Measurements from ENCODE around the gene ARAP3.
"Not testable (repeated sequence)": the region's sequence is repeated elsewhere in the genome, so short reads cannot be mapped to it uniquely, and the experiment has no call there.

Gene ARAP3

GRCh38 chr5:141628175-141628788, 53.7 kb downstream of the ARAP3 start:
- Histone ChIP-seq H3K9me3 (ENCODE audit: low read length) (no peaks in the 10 kb centered on the region), H3K4me3 (ENCODE audit: low read length) (no peak overlapping the region), H3K27me3 (ENCODE audit: insufficient read depth, low read length) (no peaks in the 10 kb centered on the region), H3K4me1 (ENCODE audit: insufficient read depth, low read length) (no peaks in the 10 kb centered on the region), H3K36me3 (ENCODE audit: insufficient read depth, low read length) (peaks cover 75% of the 10 kb centered on the region), H2AFZ (ENCODE audit: low read depth, low read length) (no peak overlapping the region)

- H3K36me3 ChIP-seq (ENCODE audit: insufficient read depth, low read length): peaks cover 66% of the 10 kb centered on the region
- no peaks in the 10 kb centered on the region for H3K4me1 ChIP-seq (ENCODE audit: insufficient read depth, low read length)
- H3K9me3 ChIP-seq (ENCODE audit: low read length): no peaks in the 10 kb centered on the region
- no peaks in the 10 kb centered on the region for H3K27me3 ChIP-seq (ENCODE audit: insufficient read depth, low read length)
- H3K4me3 ChIP-seq (ENCODE audit: low read length): no peak overlapping the region
- H2AFZ ChIP-seq (ENCODE audit: low read depth, low read length): no peak overlapping the region
These were observed 58.4 kb downstream of the ARAP3 start for GRCh38 chr5:141623611-141624010.

- Histone ChIP-seq H3K36me3 (ENCODE audit: insufficient read depth, low read length) (peaks cover 64% of the 10 kb centered on the region), H3K27me3 (ENCODE audit: insufficient read depth, low read length) (no peaks in the 10 kb centered on the region), H3K4me3 (ENCODE audit: low read length) (no peak overlapping the region), H3K4me1 (ENCODE audit: insufficient read depth, low read length) (no peaks in the 10 kb centered on the region), H2AFZ (ENCODE audit: low read depth, low read length) (no peak overlapping the region), H3K9me3 (ENCODE audit: low read length) (no peaks in the 10 kb centered on the region)
These were observed 58.8 kb downstream of the ARAP3 start for GRCh38 chr5:141623186-141623585.

DNA sequence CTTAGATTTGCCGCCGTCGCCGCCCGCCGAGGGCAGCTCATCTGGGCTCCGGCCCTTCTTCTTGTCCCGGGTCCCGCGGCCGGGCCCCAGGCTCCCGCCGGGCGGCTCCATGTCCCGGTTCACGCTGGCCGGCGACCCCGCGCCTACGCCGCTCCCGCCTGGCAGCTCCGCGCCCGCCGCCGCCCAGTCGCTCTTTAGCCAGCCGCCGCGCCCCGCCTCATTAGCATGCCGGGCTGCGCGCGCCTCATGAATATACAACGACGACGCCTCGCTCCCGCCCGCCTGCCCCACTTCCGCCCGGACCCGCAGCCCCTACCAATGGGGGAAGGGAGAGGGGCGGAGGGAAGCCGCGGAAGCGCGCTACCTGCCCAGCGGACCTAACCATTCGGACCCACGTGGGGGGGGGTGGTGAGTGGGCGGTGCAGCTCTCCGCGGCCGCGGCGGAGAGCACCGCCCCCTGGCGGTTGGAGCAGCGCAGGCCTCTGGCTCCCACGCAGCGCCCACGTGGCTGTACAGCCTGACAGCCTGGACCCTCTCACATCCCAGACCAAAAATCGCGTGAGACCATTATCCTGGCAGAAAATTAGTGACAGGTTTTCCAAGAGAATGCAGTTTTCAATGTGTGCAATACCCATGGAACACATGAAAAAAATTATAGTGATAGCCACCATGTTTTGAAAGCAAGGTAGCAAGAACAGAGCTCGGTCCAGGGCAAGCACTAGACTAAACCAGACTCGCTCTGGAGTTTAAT, 63.1 kb downstream of the ARAP3 start, which contains the start of gene DIAPH1:
DIAPH1 (minus strand) TSS at position 197 of the 751 bp plus-strand sequence; CDS start at position 111, 86 bp downstream.
- Histone ChIP-seq H3K9me3 (ENCODE audit: low read length) (peaks cover 7% of the 10 kb centered on the region), H2AFZ (ENCODE audit: low read depth, low read length) (peak within 1 kb of the TSS; percentile 87), H3K4me3 (ENCODE audit: low read length) (peak within 1 kb of the TSS; percentile 91), H3K27me3 (ENCODE audit: insufficient read depth, low read length) (no peaks in the 10 kb centered on the region), H3K4me1 (ENCODE audit: insufficient read depth, low read length) (peaks cover 12% of the 10 kb centered on the region), H3K36me3 (ENCODE audit: insufficient read depth, low read length) (peaks cover 30% of the 10 kb centered on the region)

- Histone ChIP-seq H3K9me3 (ENCODE audit: low read length) (peaks cover 7% of the 10 kb centered on the region), H2AFZ (ENCODE audit: low read depth, low read length) (peak overlapping the region; percentile 87), H3K27me3 (ENCODE audit: insufficient read depth, low read length) (no peaks in the 10 kb centered on the region), H3K4me3 (ENCODE audit: low read length) (peak overlapping the region; percentile 91), H3K4me1 (ENCODE audit: insufficient read depth, low read length) (peaks cover 17% of the 10 kb centered on the region), H3K36me3 (ENCODE audit: insufficient read depth, low read length) (peaks cover 24% of the 10 kb centered on the region)
These were observed 63.8 kb downstream of the ARAP3 start for GRCh38 chr5:141618030-141618803.

GRCh38 chr5:141617682-141618029, 64.4 kb downstream of the ARAP3 start:
- Histone ChIP-seq H2AFZ (ENCODE audit: low read depth, low read length) (peak overlapping the region; percentile 87), H3K4me1 (ENCODE audit: insufficient read depth, low read length) (peaks cover 17% of the 10 kb centered on the region), H3K36me3 (ENCODE audit: insufficient read depth, low read length) (peaks cover 21% of the 10 kb centered on the region), H3K4me3 (ENCODE audit: low read length) (peak overlapping the region; percentile 91), H3K9me3 (ENCODE audit: low read length) (peaks cover 7% of the 10 kb centered on the region), H3K27me3 (ENCODE audit: insufficient read depth, low read length) (no peaks in the 10 kb centered on the region)

DNA sequence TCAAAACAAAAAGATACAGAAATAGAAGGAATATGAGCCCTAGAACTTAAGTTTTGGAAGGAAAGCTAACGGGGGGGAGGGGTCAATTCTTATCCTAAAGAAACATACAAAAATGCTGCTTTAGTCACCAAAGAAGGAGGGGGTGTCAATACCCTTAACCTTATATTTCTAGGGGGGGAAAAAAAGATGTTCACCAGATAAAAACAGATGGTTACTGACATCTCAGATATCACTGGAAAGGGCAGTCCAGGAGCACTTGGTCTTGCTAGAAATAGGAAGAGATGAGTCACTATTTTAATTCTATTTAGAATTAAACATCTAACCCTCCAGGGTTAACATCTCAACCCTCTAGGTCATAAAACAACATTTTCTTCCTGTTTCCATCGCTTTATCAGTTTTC, 64.9 kb downstream of the ARAP3 start:
- Histone ChIP-seq H3K4me1 (ENCODE audit: insufficient read depth, low read length) (peaks cover 17% of the 10 kb centered on the region), H3K27me3 (ENCODE audit: insufficient read depth, low read length) (no peaks in the 10 kb centered on the region), H2AFZ (ENCODE audit: low read depth, low read length) (no peak overlapping the region), H3K36me3 (ENCODE audit: insufficient read depth, low read length) (peaks cover 19% of the 10 kb centered on the region), H3K4me3 (ENCODE audit: low read length) (peak overlapping the region; percentile 91), H3K9me3 (ENCODE audit: low read length) (peaks cover 7% of the 10 kb centered on the region)

GRCh38 chr5:141615991-141616720, 65.9 kb downstream of the ARAP3 start:
- Histone ChIP-seq H3K4me3 (ENCODE audit: low read length) (no peak overlapping the region), H3K4me1 (ENCODE audit: insufficient read depth, low read length) (peaks cover 17% of the 10 kb centered on the region), H3K36me3 (ENCODE audit: insufficient read depth, low read length) (peaks cover 12% of the 10 kb centered on the region), H3K27me3 (ENCODE audit: insufficient read depth, low read length) (no peaks in the 10 kb centered on the region), H3K9me3 (ENCODE audit: low read length) (peaks cover 7% of the 10 kb centered on the region), H2AFZ (ENCODE audit: low read depth, low read length) (no peak overlapping the region)

DNA sequence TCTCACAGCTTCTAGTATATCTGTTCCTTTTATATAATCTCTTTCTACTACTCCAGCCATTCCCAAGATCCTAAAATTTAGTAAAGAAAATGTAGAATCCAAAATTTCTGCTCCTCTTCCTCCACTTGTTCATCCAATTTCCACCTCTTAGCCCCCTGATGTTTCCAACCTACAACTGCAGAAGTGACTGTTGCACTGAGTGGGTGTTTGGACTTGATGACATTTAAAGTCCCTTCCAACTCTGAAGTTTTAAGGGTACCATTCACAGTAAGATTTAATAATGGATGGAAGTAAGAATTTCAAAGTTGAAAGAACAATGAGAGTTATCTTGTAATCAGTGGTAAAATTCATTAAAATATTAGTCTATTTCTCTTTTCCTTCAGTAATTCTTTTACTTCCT, 68.7 kb downstream of the ARAP3 start:
- peaks cover 7% of the 10 kb centered on the region for H3K9me3 ChIP-seq (ENCODE audit: low read length)
- H3K27me3 ChIP-seq (ENCODE audit: insufficient read depth, low read length): no peaks in the 10 kb centered on the region
- H3K4me1 ChIP-seq (ENCODE audit: insufficient read depth, low read length): peaks cover 17% of the 10 kb centered on the region
- H2AFZ ChIP-seq (ENCODE audit: low read depth, low read length): no peak overlapping the region
- no peak overlapping the region for H3K4me3 ChIP-seq (ENCODE audit: low read length)
- peaks cover 2% of the 10 kb centered on the region for H3K36me3 ChIP-seq (ENCODE audit: insufficient read depth, low read length)

- Histone ChIP-seq H3K4me1 (ENCODE audit: insufficient read depth, low read length) (peaks cover 6% of the 10 kb centered on the region), H3K27me3 (ENCODE audit: insufficient read depth, low read length) (no peaks in the 10 kb centered on the region), H3K9me3 (ENCODE audit: low read length) (peaks cover 6% of the 10 kb centered on the region), H3K36me3 (ENCODE audit: insufficient read depth, low read length) (peaks cover 2% of the 10 kb centered on the region), H3K4me3 (ENCODE audit: low read length) (no peak overlapping the region), H2AFZ (ENCODE audit: low read depth, low read length) (no peak overlapping the region)
These were observed 70.7 kb downstream of the ARAP3 start for GRCh38 chr5:141611289-141611688.

DNA sequence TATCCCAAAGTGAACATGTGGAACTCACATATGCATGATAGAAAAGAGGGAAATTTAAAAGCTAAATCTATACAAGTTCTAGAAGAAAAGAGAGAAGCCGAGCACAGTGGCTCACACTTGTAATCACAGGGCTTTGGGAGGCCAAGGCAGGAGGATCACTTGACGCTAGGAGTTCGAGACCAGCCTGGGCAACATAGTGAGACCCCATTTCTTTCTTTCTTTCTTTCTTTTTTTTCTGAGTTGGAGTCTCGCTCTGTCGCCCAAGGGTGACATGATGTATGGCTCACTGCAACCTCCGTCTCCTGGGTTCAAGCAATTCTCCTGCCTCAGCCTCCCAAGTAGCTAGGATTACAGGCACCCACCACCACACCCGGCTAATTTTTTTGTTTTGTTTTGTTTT, 72.1 kb downstream of the ARAP3 start:
- not testable (repeated sequence) for H3K4me3 ChIP-seq (ENCODE audit: low read length); H3K27me3 ChIP-seq (ENCODE audit: insufficient read depth, low read length); H3K4me1 ChIP-seq (ENCODE audit: insufficient read depth, low read length); H3K9me3 ChIP-seq (ENCODE audit: low read length); H2AFZ ChIP-seq (ENCODE audit: low read depth, low read length); H3K36me3 ChIP-seq (ENCODE audit: insufficient read depth, low read length)

DNA sequence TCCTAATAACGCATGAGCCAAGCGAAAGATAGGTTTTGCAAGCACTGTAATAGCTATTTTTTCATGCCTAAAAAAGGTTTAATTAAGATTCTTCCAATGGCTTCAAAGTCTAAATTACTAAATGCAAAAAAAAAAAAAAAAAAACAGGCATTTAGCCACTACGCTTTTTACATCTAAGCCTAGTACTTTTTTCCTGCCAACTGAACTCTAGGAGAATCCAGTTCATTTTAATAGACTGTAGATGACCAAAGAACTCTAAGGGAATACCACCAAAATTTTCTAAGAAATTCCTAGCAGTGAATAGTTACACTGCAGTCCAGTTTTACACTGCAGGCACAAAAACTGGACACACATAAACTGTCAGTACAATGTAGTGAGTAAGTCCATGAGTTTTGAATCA, 73.0 kb downstream of the ARAP3 start:
- Histone ChIP-seq H3K4me1 (ENCODE audit: insufficient read depth, low read length) (peaks cover 13% of the 10 kb centered on the region), H3K36me3 (ENCODE audit: insufficient read depth, low read length) (peaks cover 2% of the 10 kb centered on the region), H3K4me3 (ENCODE audit: low read length) (no peak overlapping the region), H3K27me3 (ENCODE audit: insufficient read depth, low read length) (no peaks in the 10 kb centered on the region), H3K9me3 (ENCODE audit: low read length) (peaks cover 2% of the 10 kb centered on the region), H2AFZ (ENCODE audit: low read depth, low read length) (no peak overlapping the region)

DNA sequence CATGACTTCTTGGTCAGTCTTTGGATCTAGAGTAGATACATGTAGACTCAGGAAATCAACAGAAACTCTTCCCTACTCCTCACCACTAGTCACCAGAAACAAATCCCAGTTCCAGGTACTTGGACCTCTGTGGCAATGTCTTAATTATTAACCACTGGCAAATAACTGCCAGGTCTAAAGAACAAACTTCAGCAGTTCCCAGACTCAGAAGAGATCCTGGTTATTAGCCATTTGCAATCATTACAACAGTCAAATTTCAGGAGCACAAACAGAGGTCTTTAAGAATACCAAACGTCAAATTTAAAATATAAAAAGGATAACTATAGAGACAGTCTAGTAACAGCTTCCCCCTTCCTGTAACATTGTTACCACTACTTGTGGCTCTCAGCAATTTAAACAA, 73.5 kb downstream of the ARAP3 start:
- H3K36me3 ChIP-seq (ENCODE audit: insufficient read depth, low read length): peaks cover 2% of the 10 kb centered on the region
- H3K4me1 ChIP-seq (ENCODE audit: insufficient read depth, low read length): peaks cover 8% of the 10 kb centered on the region
- H3K4me3 ChIP-seq (ENCODE audit: low read length): no peak overlapping the region
- no peaks in the 10 kb centered on the region for H3K27me3 ChIP-seq (ENCODE audit: insufficient read depth, low read length)
- H2AFZ ChIP-seq (ENCODE audit: low read depth, low read length): no peak overlapping the region
- peaks cover 2% of the 10 kb centered on the region for H3K9me3 ChIP-seq (ENCODE audit: low read length)
